Pulmonary artery endothelial cell (primary cell): ENCODE data around the gene INPP4A. TPM values are rescaled to one million over a fixed set of nuclear protein-coding genes. Genes with fewer than 3 reads are reported as not detected.

ENCODE experiments used
- DNase-seq: peaks from one replicate; pipeline ENCODE4 v3.0.0-alpha.2; 2011; ENCODE audit warnings: low read depth, low spot score
- total RNA-seq: library from RNA; depleted of rRNA; stranded (reverse); fragments of >200 nt; gene quantifications from 2 replicates; pipeline ENCODE4 v1.2.3, GENCODE V29; 2014

INPP4A gene
- total RNA-seq, 1 donor from 2014 or later: 38.7 TPM

DNA sequence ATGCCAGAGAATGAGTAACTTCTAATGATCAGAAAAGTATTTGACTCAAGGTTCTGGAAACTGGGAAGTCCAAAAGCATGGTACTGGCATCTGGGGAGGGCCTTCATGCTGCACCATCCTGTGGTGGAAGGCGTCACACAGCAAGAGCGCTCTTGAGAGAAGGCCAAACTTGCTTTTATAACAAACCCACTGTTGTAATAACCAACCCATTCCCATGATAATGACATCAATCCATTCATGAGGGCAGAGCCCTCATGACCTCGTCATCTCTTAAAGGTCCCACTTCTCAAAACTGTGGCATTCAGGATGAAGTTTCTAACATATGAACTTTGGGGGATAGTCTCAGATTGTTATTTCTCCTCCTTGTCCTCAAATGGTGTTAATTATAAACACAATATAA, 95.9 kb downstream of the INPP4A start:
- DNase-seq: no peak

DNA sequence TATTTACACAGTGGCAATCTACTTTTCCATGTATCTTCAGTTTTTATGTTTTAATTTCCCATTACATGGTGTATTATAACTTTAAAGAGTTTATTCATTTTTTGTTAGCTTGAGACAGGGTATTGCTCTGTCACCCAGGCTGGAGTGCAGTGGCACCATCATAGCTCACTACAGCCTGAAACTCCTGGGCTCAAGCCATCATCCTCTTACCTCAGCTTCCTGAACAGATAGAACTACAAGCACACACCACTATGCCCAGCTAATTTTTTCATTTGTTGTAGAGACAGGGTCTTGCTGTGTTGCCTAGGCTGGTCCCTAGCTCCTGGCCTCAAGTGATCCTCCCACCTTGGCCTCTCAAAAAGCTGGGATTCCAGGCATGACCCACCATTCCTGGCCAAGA, 96.8 kb downstream of the INPP4A start:
- DNase-seq: no peak

DNA sequence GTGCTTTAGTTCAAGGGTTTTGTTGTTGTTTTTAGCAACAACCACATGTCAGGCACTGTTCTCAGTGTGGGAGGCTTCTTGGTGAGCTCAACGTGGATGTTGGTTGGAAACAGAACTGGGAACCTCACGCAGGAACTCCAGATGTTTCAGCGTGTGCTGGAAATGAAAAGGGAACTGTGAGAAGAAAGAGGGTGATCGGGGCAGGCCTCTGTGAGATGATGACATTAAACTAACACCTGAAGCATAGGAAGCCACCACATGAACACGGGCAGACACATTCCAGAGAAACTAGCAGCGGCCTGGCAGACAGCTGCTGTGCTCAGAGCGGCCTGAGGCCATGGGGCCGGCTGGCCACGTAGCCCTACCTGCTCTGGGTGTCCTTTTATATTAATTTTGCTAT, 97.2 kb downstream of the INPP4A start:
- DNase-seq: no peak

DNA sequence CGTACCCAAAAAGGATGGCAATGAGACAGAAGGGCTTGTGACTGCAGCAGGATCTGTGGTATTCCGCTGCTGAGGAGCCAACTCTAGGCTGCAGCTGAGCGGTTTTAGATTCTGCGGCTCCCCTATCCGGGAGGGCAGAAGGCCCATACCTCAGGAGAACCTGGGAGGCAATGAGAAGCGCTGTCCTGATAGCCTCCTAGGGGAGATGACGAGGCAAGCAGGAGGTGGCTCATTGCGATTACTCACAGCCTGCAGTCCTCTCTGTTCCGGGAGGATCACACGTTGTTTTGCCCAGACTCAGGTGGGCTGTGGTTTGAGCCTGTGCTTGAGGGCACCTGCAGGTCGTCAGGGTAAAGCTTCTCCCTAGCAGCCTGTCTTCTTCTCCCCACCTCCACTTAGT, 98.6 kb downstream of the INPP4A start:
- no peak for DNase-seq

DNA sequence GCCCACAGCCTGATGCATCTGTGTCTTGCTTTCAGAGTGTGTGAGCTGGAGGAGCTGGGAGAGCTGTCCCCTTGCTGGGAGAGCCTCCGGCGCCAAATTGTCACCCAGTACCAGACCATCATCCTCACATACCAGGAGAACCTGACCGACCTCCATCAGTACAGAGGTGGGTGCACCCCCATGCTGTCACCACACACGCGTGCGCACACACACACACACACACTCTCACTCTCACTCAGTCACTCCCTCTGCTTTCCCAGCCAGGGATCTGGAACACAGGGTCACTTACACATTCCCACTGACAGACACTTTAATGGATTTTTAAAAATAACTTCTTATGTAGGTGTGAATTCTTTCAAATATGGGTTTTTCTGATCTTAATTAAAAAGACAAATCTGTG, 99.2 kb downstream of the INPP4A start:
- no peak for DNase-seq

DNA sequence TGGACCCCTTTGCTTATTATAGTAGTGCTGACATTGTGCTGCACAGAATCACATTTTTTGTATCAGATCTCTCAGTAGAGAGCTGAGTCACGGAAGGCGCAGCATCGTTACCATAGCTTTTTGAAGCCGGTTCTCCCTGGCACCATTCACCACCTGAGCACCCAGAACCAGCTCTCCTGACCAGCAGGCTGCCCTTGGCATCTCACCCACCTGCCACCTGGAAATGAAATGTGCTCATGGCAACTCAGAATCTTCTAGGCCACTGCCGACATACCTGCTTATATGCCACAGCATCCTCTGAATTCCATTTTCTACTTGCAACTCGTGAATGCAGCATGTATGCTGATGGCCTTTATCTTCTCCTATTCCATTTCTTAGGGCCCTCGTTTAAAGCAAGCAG, 100.9 kb downstream of the INPP4A start:
- no peak for DNase-seq

- DNase-seq: no peak
Observed at GRCh38 chr2:98546186-98546585, 101.5 kb downstream of the INPP4A start.

DNA sequence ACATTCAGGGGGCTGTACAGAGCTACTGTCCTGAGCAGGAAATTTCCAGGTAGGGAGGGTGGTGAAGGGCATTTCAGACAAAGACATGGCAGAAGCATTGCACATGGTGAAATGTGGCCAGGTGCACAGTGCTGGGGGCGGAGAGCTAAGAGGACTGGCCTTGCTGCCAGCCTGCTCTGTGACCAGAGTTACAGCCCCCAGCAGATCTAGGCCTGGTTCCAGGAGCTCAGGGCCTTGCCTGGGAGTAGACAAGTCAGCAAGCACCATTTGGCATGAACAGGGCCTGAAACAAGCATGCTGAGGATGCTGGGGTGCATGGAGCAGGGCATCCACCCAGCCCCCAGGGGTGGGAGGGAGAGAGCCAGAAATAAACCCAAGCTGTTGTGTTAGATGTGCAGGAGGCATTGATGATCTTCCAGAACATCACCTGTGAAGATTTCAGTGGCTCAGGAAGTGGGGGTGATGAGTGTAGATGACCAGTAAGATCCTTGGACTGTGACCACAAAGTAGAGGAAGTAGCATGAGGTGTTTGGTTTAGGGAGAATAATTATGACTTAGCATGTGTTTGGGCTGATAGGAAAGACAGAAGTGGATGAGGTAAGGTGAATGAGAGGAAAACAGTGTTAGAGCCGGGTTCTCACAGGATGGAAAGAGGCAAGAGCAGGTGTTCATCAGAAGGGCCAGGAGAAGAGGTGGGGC, 102.6 kb downstream of the INPP4A start:
- no peak for DNase-seq

- no peak for DNase-seq
Observed at GRCh38 chr2:98548920-98549818, 104.5 kb downstream of the INPP4A start.

GRCh38 chr2:98550165-98550564, 105.5 kb downstream of the INPP4A start:
- DNase-seq: no peak

DNA sequence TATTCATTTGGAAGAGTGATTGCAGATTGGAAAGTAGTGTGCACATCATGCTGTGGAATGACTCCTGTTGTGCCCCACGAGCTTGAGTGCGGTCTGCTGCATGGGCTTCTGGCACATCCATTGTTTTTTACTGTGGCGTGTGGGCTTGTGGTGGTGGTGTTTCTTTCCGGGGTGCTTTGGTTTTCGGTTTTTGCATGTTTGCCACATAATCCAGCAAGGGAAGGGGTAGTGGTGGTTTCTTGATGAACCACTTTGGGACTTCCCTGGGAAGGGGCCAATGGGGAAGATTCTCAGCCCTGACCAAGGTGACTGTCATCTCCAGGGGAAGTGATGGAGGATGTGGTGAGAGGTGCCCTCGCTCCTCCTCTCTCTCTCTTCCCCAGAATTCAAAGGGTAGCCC, 106.7 kb downstream of the INPP4A start:
- DNase-seq: no peak

DNA sequence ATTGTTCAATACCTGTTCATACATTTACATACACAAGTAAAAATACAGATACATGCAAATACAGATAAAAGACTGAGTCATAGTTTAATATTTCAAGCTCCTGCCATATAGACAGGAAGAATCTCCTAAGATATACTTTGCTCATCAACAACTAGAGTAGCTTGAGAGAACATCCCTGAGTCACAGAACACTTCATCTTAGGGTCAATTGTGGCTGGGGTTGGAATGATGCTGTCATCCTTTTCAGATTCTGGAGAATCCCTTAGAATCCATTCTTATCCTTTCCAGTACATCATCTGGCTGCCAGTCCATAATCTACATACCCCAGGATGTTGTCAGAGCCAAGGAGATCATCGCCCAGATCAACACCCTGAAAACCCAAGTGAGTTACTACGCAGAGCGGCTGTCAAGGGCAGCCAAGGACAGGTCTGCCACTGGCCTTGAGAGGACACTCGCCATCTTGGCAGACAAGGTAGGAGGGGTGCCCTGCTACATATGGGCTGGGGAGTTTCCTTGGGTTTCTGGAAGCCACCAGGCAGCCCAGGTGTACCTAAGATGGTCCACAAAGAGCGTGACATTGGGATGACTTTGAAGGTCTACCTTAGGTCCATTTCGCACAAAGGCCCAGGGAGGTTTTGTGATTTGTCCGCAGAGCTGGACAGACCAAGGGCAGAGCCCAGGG, 108.0 kb downstream of the INPP4A start:
- no peak for DNase-seq

- DNase-seq: no peak
Observed at GRCh38 chr2:98554116-98554861, 109.6 kb downstream of the INPP4A start.

GRCh38 chr2:98555696-98556095, 111.0 kb downstream of the INPP4A start:
- no peak for DNase-seq

DNA sequence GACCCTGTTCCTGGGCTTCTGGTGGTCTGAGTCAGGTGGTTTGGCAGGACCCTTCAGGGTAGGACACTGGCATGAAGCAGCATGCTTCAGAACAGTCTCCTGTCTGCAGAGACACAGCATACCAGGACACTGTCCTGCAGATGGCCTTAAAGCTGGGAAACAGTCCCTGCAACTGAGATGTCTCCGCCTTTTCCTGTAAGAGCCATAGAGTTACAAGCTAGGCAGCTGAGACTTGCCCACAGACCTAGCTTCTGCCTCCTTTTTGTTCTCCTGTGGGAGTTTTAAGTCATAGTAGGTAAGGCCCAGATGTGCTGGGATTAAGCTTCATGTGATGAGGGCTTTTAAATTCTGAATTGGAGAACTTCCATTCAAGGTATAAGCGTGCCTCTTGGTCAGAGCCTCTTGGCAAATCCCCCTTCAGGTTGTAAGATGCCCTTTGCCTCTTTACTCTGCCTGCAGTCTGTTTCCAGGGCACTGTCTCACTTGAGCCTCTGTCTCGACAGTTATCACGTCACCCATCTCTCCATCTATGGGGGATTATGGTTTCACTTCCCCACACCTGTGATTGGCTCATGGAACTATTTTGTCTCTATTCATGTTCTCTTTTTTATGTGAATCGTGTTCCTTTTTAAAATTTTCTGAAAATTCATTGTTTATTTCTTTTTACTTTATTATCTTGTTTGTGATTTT, 111.8 kb downstream of the INPP4A start:
- DNase-seq: no peak

DNA sequence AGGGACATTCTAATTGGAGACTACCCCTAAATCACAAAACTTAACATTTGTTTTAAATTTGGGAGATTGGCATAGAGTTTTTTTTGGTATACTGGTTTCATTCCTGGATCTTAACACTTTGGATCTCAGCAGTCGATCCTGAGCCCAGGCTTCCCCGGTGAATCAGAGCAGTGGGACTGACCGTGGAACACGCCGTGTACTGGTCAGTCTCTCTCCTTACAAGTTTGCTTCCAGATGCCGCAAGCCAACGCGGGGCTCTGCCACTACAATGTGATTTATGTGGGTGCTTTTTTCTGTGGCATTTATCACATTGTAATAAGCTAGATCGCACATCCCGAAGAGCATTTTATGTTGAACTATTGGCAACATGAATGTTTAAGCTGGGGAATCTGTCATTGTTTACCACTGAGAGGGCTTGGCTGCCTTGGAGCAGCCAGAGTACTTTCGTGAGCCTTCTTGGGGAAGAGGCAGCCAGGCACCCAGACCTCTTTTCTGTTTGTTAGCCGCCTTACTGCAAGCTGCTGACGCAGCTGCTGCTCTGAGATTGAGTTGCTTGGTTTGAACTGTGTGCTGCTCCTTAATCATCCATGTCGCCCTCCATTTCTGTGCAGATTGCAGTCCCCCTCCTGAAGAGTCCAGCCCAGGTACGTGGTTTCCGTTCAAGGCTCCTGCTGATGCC, 114.3 kb downstream of the INPP4A start:
- DNase-seq: no peak

DNA sequence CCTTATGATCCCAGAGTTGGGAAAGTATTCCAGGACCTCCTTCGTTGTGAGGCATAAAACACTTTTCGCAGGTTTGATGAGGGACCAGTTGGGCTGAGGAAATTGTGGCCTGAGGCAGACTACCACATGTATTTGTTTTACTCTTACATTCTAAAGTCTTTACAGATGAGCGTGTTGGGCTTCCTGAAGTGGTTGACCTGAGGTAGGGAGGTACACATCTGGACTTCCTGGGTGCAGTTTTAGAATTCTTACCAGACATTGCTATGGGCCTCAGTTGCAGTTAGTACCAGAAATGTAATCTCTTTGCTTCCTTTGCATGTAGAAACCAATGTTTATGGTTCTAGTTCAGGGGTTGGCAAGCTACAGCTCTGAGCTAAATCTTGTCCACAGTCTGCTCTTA, 114.9 kb downstream of the INPP4A start:
- DNase-seq: no peak

DNA sequence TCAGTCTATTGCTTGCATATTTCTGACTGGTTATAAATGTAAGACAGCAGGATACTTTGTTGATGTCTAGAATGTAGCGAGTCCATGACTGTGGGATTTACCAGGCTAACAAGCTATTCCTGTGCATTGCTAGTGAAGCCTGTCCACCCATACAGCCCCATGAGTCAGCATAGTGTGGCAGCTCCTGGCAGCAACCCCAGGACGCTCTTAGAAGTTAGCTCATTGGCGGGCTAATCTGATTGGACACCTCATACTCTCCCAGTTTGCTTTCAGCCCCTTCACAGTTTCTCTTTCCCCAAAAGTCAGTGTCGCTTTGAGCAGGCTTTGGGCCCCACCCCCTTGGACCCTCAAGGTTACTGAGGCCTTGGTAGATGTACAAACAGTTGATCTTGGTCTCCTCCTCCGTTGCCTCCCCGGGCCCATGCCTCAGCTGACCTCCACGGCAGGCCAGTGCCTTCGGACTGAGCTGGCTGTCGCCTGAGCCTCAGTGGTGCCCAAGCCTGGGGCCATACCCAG, 115.7 kb downstream of the INPP4A start:
- no peak for DNase-seq

GRCh38 chr2:98561018-98561417, 116.4 kb downstream of the INPP4A start:
- no peak for DNase-seq
